ENCODE measurements around the gene COG7.
A peak's percentile ranks its signal among the peaks of the same experiment; 100 is the strongest.
"Not testable (repeated sequence)": the region's sequence is repeated elsewhere in the genome, so short reads cannot be mapped to it uniquely, and the experiment has no call there.

COG7 gene

GRCh38 chr16:23383881-23384280, 69.1 kb downstream of the COG7 start:
- DNase-seq (ENCODE audit: low read depth) = no peak

GRCh38 chr16:23382279-23382678, 70.7 kb downstream of the COG7 start:
- no peak for DNase-seq (ENCODE audit: low read depth)

- not testable (repeated sequence) for DNase-seq (ENCODE audit: low read depth)
Measured at GRCh38 chr16:23381702-23382101, 71.3 kb downstream of the COG7 start.

GRCh38 chr16:23380501-23380951, 72.5 kb downstream of the COG7 start:
- no peak for DNase-seq (ENCODE audit: low read depth)

- DNase-seq (ENCODE audit: low read depth) = no peak
Measured at GRCh38 chr16:23379707-23380106, 73.3 kb downstream of the COG7 start.

- DNase-seq (ENCODE audit: low read depth) = no peak
Measured at GRCh38 chr16:23378921-23379320, 74.1 kb downstream of the COG7 start.

GRCh38 chr16:23378256-23378655, 74.7 kb downstream of the COG7 start:
- no peak for DNase-seq (ENCODE audit: low read depth)

GRCh38 chr16:23377071-23377931, 75.7 kb downstream of the COG7 start:
- no peak for DNase-seq (ENCODE audit: low read depth)

GRCh38 chr16:23375643-23376042, 77.3 kb downstream of the COG7 start:
- no peak for DNase-seq (ENCODE audit: low read depth)

- DNase-seq (ENCODE audit: low read depth) = no peak
Measured at GRCh38 chr16:23374721-23375510, 78.1 kb downstream of the COG7 start.

GRCh38 chr16:23373436-23374219, 79.4 kb downstream of the COG7 start:
- DNase-seq (ENCODE audit: low read depth) = no peak

GRCh38 chr16:23371368-23371767, 81.6 kb downstream of the COG7 start:
- DNase-seq (ENCODE audit: low read depth) = no peak

- DNase-seq (ENCODE audit: low read depth) = no peak
Measured at GRCh38 chr16:23369416-23369815, 83.6 kb downstream of the COG7 start.

GRCh38 chr16:23368469-23368868, 84.5 kb downstream of the COG7 start:
- DNase-seq (ENCODE audit: low read depth) = no peak

GRCh38 chr16:23367988-23368387, 85.0 kb downstream of the COG7 start:
- no peak for DNase-seq (ENCODE audit: low read depth)

- no peak for DNase-seq (ENCODE audit: low read depth)
Measured at GRCh38 chr16:23367564-23367963, 85.4 kb downstream of the COG7 start.

- not testable (repeated sequence) for DNase-seq (ENCODE audit: low read depth)
Measured at GRCh38 chr16:23366341-23366740, 86.6 kb downstream of the COG7 start.

GRCh38 chr16:23365602-23366240, 87.3 kb downstream of the COG7 start:
- peak; percentile 6 for DNase-seq (ENCODE audit: low read depth)

- DNase-seq (ENCODE audit: low read depth) = no peak
Measured at GRCh38 chr16:23362460-23363317, 90.3 kb downstream of the COG7 start.

GRCh38 chr16:23359092-23359760, 93.8 kb downstream of the COG7 start:
- no peak for DNase-seq (ENCODE audit: low read depth)
